Amniotic stem cell (primary cell): ENCODE measurements around the gene SFTPB.
"Not testable (repeated sequence)": the region's sequence is repeated elsewhere in the genome, so short reads cannot be mapped to it uniquely, and the experiment has no call there.

Experiments
- DNase-seq: peaks from one replicate; lab custom pipeline; 2025; lab: John Stamatoyannopoulos, UW

The SFTPB gene

GRCh38 chr2:85653996-85654395 is 14.0 kb downstream of the SFTPB start:
- DNase-seq, result no peak

- no peak for DNase-seq
Measured at GRCh38 chr2:85652056-85652455, 15.9 kb downstream of the SFTPB start.

GRCh38 chr2:85651097-85651496 is 16.9 kb downstream of the SFTPB start:
- no peak for DNase-seq

- DNase-seq, result no peak
Measured at GRCh38 chr2:85650456-85650855, 17.5 kb downstream of the SFTPB start.

GRCh38 chr2:85649201-85650190 is 18.5 kb downstream of the SFTPB start:
- peak; percentile 22 for DNase-seq

GRCh38 chr2:85648619-85649018 is 19.4 kb downstream of the SFTPB start:
- DNase-seq, result peak; percentile 33

GRCh38 chr2:85647823-85648526 is 20.0 kb downstream of the SFTPB start:
- no peak for DNase-seq

- DNase-seq, result no peak
Measured at GRCh38 chr2:85646166-85646565, 21.8 kb downstream of the SFTPB start.

GRCh38 chr2:85644909-85645308 is 23.1 kb downstream of the SFTPB start:
- DNase-seq, result no peak

- DNase-seq, result no peak
Measured at GRCh38 chr2:85642725-85643124, 25.3 kb downstream of the SFTPB start.

GRCh38 chr2:85635636-85636035 is 32.4 kb downstream of the SFTPB start:
- DNase-seq, result no peak

GRCh38 chr2:85635011-85635410 is 33.0 kb downstream of the SFTPB start:
- DNase-seq, result no peak

- DNase-seq, result no peak
Measured at GRCh38 chr2:85631316-85631715, 36.7 kb downstream of the SFTPB start.

GRCh38 chr2:85628658-85629057 is 39.3 kb downstream of the SFTPB start:
- DNase-seq, result no peak

GRCh38 chr2:85623991-85624390 is 44.0 kb downstream of the SFTPB start:
- DNase-seq, result no peak

- DNase-seq, result no peak
Measured at GRCh38 chr2:85621338-85621737, 46.7 kb downstream of the SFTPB start.

GRCh38 chr2:85619617-85620016 is 48.4 kb downstream of the SFTPB start:
- DNase-seq, result no peak

- DNase-seq, result not testable (repeated sequence)
Measured at GRCh38 chr2:85617723-85618122, 50.3 kb downstream of the SFTPB start.

GRCh38 chr2:85615413-85615728 is 52.6 kb downstream of the SFTPB start:
- no peak for DNase-seq

GRCh38 chr2:85614757-85615156 is 53.2 kb downstream of the SFTPB start:
- DNase-seq, result not testable (repeated sequence)

GRCh38 chr2:85613717-85614515 is 54.1 kb downstream of the SFTPB start:
- no peak for DNase-seq
